Measurements from ENCODE around the gene TBRG4.

The TBRG4 gene

DNA sequence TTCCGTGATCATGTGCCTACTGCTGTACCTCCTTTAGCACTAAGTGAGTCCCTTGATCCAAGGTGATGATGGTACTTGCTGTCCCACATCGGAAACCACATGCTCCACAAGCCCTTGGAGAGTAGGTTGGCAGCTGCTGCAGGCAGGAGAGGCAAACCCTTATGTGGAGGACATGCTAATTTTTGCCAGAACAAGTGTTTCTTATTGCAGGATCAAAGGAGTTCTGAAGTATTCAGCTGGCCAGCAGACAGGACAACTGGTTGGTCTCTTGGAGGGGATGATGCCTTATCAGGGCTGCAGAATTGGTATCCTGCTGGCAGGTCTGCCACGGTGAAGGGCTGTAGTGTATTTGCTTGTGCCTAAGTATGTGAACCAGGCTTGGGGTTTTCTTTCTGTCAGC, 59.5 kb downstream of the TBRG4 start:
- Histone ChIP-seq H3K9me3 (ENCODE audit: insufficient read depth, low read depth, low read length) (no peaks in the 10 kb centered on the region), H3K9ac (ENCODE audit: low read depth, low read length, poor library complexity, severe bottlenecking) (no peak overlapping the region), H3K4me1 (ENCODE audit: insufficient read depth, low read length, poor library complexity, severe bottlenecking) (no peaks in the 10 kb centered on the region), H3K4me2 (ENCODE audit: low read depth, low read length, poor library complexity, severe bottlenecking) (no peak overlapping the region), H3F3A (ENCODE audit: low read depth) (no peaks in the 10 kb centered on the region), H2AFZ (ENCODE audit: low read length) (no peak overlapping the region), H3K27me3 (ENCODE audit: insufficient read depth, low read length, poor library complexity, severe bottlenecking) (no peaks in the 10 kb centered on the region), H3K4me3 (ENCODE audit: low read length, poor library complexity, severe bottlenecking) (no peak overlapping the region), H3K36me3 (ENCODE audit: insufficient read depth, low read length) (peaks cover 78% of the 10 kb centered on the region), H3K9me2 (replicated peaks; ENCODE audit: low read depth, low read length) (no peaks in the 10 kb centered on the region), H4K20me1 (ENCODE audit: insufficient read depth, low read length, poor library complexity, severe bottlenecking) (peaks cover 87% of the 10 kb centered on the region), H3K79me2 (ENCODE audit: insufficient read depth, low read length) (peaks cover 91% of the 10 kb centered on the region)
- TF ChIP-seq, protein P1, sequence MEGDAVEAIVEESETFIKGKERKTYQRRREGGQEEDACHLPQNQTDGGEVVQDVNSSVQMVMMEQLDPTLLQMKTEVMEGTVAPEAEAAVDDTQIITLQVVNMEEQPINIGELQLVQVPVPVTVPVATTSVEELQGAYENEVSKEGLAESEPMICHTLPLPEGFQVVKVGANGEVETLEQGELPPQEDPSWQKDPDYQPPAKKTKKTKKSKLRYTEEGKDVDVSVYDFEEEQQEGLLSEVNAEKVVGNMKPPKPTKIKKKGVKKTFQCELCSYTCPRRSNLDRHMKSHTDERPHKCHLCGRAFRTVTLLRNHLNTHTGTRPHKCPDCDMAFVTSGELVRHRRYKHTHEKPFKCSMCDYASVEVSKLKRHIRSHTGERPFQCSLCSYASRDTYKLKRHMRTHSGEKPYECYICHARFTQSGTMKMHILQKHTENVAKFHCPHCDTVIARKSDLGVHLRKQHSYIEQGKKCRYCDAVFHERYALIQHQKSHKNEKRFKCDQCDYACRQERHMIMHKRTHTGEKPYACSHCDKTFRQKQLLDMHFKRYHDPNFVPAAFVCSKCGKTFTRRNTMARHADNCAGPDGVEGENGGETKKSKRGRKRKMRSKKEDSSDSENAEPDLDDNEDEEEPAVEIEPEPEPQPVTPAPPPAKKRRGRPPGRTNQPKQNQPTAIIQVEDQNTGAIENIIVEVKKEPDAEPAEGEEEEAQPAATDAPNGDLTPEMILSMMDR (conservative IDR thresholded peaks at IDR 0.05; ENCODE audit: low read length), result no peak
- no peak for TF ChIP-seq EZH2phosphoT487 (IDR thresholded peaks at IDR 0.05; ENCODE audit: borderline replicate concordance)

DNA sequence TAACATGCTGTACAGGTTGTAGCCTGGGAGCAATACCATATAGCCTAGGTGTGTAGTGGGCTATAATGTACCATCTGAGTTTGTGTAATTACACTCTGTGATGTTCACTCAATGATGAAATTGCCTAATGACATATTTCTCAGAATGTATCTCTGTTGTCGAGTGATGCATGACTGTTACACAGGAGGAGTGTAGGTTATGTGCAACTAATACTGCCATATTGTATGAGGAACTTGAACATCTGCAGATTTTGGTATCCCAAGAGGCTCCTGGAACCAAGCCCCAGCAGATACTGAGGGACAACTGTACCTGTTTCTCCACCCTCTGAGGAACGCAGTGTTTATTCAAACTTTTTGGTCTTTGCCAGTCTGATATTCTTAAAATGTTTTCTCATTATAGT, 61.3 kb downstream of the TBRG4 start:
- peaks cover 71% of the 10 kb centered on the region for H4K20me1 ChIP-seq (ENCODE audit: insufficient read depth, low read length, poor library complexity, severe bottlenecking)
- H3K36me3 ChIP-seq (ENCODE audit: insufficient read depth, low read length), result peaks cover 81% of the 10 kb centered on the region
- no peak overlapping the region for H3K9ac ChIP-seq (ENCODE audit: low read depth, low read length, poor library complexity, severe bottlenecking)
- TF ChIP-seq EZH2phosphoT487 (IDR thresholded peaks at IDR 0.05; ENCODE audit: borderline replicate concordance), result no peak
- TF ChIP-seq, protein P1 (conservative IDR thresholded peaks at IDR 0.05; ENCODE audit: low read length), result no peak
- H3K9me2 ChIP-seq (replicated peaks; ENCODE audit: low read depth, low read length), result no peaks in the 10 kb centered on the region
- no peaks in the 10 kb centered on the region for H3F3A ChIP-seq (ENCODE audit: low read depth)
- H3K4me3 ChIP-seq (ENCODE audit: low read length, poor library complexity, severe bottlenecking), result no peak overlapping the region
- no peak overlapping the region for H3K4me2 ChIP-seq (ENCODE audit: low read depth, low read length, poor library complexity, severe bottlenecking)
- H3K27me3 ChIP-seq (ENCODE audit: insufficient read depth, low read length, poor library complexity, severe bottlenecking), result no peaks in the 10 kb centered on the region
- H3K4me1 ChIP-seq (ENCODE audit: insufficient read depth, low read length, poor library complexity, severe bottlenecking), result no peaks in the 10 kb centered on the region
- peaks cover 90% of the 10 kb centered on the region for H3K79me2 ChIP-seq (ENCODE audit: insufficient read depth, low read length)
- H3K9me3 ChIP-seq (ENCODE audit: insufficient read depth, low read depth, low read length), result no peaks in the 10 kb centered on the region
- no peak overlapping the region for H2AFZ ChIP-seq (ENCODE audit: low read length)

All from Loucy (cell line).